Raji (cell line): ENCODE results near the gene HDGFL2.

Experiments
- POLR2A ChIP-seq: IDR thresholded peaks from 2 replicates; pipeline ENCODE4 v1.6.1; 2011; ENCODE audit warnings: low read depth, low read length, control low read depth; ENCODE audit not compliant: insufficient read depth

Gene HDGFL2

GRCh38 chr19:4453232-4454179 lies 18.6 kb upstream of the HDGFL2 start:
- no peak for TF ChIP-seq POLR2A

- TF ChIP-seq POLR2A: no peak
Measured at GRCh38 chr19:4454747-4455718, 17.1 kb upstream of the HDGFL2 start.

DNA sequence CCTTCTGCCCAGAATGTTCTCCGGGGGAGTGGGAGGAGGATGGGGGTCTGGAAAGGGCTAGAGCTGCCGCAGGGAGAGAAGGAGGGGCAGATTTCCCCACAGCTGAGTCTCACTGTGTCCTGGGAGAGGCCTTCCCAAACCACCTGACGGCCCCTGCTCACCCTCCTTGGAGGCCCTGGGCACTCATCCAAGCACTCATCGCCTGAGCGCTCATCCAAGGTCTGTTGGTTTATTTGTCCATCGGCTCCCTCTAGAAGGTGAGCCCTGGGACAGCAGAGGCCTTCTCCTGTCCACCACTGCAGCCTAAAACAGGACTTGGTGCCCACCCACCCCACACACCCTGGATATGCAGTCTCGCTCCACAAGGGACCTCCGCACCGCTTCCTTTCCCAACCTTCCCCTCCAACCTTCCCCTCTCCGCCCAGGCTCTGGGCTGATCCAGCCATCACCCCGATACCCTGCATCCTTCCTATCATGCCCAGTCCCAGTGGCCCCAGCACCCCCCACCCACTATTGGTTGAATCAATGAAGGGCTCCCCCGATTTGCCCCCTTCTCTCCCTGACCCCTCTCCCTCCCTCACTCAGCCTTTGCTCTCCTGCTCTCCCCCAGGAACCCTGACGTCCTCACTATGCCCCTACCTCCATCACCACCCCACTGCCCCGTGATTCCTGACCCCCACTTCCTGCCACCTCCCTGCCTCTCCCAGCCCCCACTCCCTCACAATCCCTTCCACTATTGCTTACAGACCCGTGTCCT lies 16.2 kb upstream of the HDGFL2 start:
- TF ChIP-seq POLR2A: no peak

DNA sequence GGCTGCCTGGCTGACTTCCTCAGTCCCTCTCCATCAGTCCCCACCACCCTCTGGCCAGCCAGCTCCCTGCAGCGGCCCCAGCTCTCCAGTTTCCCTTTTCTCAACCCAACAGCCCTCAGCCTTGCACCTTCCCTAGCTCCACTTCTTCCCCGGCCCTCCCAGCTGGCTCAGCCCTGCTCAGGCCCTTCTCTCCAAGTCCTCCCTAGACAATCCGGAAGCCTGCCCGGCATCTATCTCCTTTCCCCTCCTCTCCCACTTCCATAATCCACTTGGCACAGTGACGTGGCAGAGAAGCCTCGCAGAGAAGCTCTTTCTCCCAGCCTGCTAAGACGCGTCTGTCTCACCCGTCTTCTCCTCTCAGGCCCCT lies 15.6 kb upstream of the HDGFL2 start:
- TF ChIP-seq POLR2A: no peak

DNA sequence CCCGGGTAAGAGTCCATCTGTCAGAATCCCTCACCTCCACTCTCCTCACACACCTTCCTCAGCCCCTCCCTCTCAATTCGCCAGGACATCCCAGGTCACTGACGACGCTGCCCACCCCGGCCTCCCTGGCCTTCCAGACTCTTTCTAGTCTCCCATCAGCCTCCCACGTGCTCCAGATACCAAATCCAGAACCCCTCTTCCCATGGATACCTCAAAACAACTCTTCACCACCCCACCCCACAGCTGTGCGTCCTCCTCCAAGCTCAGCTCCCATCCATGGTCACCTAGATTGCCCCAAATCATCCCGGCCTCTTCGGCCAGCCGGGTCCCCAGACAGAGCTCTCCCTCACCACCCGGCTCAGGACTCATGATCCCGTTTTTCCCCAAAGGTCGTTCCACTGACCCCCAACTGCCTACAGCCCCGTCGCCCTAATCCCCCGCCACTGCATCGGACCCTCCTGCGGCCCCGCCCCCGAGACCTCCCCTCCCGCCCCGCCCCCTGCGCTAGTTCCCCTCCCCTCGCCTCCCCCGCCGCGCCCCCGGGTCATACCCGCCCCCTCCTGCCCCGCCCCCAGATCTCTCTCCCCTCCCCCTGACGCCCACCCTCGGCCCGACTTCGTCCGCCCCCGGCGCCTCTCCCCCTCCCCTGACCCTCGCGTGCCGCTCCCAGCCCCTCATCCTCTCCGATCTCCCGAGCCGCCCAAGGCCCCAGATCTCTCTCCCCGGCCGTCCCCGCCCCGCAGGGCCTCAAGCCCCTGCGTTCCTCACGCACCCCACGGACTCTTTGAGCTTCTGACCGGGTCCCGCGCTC lies 15.0 kb upstream of the HDGFL2 start:
- TF ChIP-seq POLR2A: no peak

GRCh38 chr19:4457654-4458395 lies 14.3 kb upstream of the HDGFL2 start, which contains the start of gene UBXN6:
Gene UBXN6 (minus strand): TSS chr19:4457794. CDS start chr19:4457697, 97 bp downstream.
- TF ChIP-seq POLR2A: peak; percentile 51

GRCh38 chr19:4464815-4465581 lies 7.1 kb upstream of the HDGFL2 start:
- TF ChIP-seq POLR2A: no peak

- TF ChIP-seq POLR2A: no peak
Measured at GRCh38 chr19:4467835-4468234, 4.3 kb upstream of the HDGFL2 start.

- peak; percentile 49 for TF ChIP-seq POLR2A
Measured at GRCh38 chr19:4471403-4472173, 509 bp upstream of the HDGFL2 start.

GRCh38 chr19:4473011-4473762 lies 1.1 kb downstream of the HDGFL2 start:
- TF ChIP-seq POLR2A: no peak
